Measurements from ENCODE around the gene CALR3.
"Not testable (repeated sequence)": the region's sequence is repeated elsewhere in the genome, so short reads cannot be mapped to it uniquely, and the experiment has no call there.

Gene CALR3, protein sequence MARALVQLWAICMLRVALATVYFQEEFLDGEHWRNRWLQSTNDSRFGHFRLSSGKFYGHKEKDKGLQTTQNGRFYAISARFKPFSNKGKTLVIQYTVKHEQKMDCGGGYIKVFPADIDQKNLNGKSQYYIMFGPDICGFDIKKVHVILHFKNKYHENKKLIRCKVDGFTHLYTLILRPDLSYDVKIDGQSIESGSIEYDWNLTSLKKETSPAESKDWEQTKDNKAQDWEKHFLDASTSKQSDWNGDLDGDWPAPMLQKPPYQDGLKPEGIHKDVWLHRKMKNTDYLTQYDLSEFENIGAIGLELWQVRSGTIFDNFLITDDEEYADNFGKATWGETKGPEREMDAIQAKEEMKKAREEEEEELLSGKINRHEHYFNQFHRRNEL

DNA sequence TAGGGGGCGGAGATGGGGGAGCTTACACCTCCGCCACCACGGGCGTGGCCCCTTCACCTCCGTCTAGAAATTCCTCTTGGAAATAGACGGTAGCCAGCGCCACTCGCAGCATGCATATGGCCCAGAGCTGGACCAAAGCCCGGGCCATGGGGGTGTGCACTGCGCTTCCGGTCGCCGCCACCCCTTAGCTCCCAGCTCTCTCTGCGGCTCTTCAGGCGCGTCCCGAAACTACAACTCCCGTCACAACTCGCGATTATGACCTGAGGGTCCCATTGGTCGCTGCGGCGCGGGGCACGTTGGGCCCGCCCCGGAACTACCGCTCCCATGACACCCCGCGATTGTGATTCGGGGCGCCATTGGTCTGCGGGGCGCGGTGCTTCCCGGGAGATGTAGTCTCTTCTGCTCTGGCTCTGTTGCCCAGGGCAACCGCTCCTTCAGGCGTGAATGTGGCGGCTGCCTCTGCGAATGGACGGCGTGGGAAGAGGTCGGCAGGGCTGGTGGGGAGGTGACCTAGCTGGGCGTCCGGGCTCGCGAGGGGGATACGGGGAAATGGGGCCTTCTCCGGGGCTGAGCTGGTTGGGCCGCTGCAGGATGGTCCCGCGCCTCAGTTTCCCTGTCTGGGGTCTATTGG, at the start of gene CALR3, which contains the start of gene C19orf44:
Gene CALR3 (minus strand): TSS at position 186 of the 631 bp plus-strand sequence. CDS start 38 bp downstream, at position 148.
Gene C19orf44 (plus strand): TSS at position 413 of the 631 bp plus-strand sequence. CDS start 4,399 bp downstream, outside the sequence.
- in situ Hi-C loops (cut with MboI; ENCODE audit: low pct_unique_long_range_greater_than_20kb, low sequenced_read_pairs, unreplicated experiment), result no loop called here
- TF ChIP-seq, protein P1, sequence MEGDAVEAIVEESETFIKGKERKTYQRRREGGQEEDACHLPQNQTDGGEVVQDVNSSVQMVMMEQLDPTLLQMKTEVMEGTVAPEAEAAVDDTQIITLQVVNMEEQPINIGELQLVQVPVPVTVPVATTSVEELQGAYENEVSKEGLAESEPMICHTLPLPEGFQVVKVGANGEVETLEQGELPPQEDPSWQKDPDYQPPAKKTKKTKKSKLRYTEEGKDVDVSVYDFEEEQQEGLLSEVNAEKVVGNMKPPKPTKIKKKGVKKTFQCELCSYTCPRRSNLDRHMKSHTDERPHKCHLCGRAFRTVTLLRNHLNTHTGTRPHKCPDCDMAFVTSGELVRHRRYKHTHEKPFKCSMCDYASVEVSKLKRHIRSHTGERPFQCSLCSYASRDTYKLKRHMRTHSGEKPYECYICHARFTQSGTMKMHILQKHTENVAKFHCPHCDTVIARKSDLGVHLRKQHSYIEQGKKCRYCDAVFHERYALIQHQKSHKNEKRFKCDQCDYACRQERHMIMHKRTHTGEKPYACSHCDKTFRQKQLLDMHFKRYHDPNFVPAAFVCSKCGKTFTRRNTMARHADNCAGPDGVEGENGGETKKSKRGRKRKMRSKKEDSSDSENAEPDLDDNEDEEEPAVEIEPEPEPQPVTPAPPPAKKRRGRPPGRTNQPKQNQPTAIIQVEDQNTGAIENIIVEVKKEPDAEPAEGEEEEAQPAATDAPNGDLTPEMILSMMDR (IDR thresholded peaks at IDR 0.05; ENCODE audit: extremely low read depth, insufficient read depth, missing control alignments), result peak; percentile 18

DNA sequence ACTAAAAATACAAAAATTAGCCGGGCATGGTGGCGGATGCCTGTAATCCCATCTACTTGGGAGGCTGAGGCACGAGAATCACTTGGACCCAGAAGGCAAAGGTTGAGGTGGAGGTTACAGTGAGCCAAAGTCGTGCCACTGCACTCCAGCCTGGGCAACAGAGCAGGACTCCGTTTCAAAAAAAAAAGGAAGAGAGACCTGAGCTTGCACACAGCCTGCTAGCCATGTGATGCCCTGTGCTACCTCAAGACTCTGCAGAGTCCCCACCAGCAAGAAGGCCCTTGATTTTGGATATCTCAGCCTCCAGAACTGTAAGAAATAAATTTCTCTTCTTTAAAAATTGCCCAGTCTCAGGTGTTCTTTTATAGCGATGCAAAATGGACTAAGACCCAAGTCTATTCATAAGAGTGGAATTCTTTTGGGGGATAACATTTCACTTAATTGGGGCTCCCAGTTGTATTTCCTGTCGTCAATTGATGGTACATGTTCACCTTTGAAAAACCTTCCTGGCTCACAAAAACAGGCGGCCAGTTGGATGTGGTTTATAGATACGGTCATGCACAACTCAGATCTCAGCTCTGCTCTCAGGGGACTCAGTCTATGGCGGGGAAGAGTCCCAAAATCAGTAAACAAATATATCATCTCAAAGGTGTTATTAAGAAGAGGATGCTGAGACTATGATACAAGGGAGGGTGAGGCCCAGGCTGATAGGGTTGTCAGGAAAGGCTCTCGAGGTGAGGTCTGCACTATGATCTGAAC, 48.7 kb upstream of the CALR3 start:
- in situ Hi-C loops (cut with MboI; ENCODE audit: low pct_unique_long_range_greater_than_20kb, low sequenced_read_pairs, unreplicated experiment), result no loop called here
- TF ChIP-seq, protein P1 (IDR thresholded peaks at IDR 0.05; ENCODE audit: extremely low read depth, insufficient read depth, missing control alignments), result no peak
- DNase-seq (ENCODE audit: low spot score), result peak; percentile 4

More for the DNA sequence above, at the start of gene CALR3, which contains the start of gene C19orf44:
- peak; percentile 95 for DNase-seq (ENCODE audit: low spot score)

DNA sequence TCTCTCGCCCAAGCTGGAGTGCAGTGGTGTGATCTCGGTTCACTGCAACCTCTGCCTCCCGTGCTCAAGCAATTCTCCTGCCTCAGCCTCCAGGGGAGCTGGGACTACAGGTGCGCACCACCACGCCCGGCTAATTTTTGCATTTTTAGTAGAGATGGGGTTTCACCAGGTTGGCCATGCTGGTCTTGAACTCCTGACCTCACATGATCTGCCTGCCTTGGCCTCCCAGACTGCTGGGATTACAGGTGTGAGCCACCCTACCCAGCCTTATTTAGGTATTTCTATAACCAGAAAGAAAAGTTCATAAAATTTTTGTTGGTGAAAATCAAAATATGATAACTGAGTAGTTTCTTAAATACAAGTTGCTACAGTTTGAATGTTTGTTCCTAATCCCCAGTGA, 47.8 kb upstream of the CALR3 start:
- DNase-seq (ENCODE audit: low spot score); in situ Hi-C loops (cut with MboI; ENCODE audit: low pct_unique_long_range_greater_than_20kb, low sequenced_read_pairs, unreplicated experiment): not testable (repeated sequence)

DNA sequence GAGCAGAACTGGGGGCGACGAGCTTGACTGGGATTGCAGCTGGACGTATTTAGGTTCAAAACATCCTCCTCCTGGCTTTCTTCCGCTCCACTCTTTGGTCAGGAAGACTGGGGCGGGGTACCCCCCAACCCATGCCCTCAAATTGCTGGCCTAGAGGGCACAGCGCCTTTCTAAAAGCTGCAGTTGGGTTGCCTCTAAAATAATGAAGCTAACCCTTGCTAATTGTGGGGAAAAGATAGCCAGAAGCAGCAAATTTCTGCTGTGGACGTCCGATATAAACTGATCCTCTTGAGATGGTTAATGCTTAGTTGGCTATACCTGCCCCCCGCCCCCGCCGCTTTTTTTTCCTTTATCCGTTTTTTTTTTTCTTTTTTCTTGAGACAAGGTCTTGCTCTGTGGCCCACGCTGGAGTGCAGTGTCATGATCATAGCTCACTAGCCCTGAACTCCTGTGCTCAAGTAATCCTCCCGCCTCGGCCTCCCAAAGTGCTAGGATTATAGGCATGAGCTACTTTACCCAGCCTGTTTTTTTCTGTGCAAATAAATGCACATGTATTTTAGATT, 47.0 kb upstream of the CALR3 start:
- DNase-seq (ENCODE audit: low spot score), result no peak
- in situ Hi-C loops (cut with MboI; ENCODE audit: low pct_unique_long_range_greater_than_20kb, low sequenced_read_pairs, unreplicated experiment), result no loop called here
- TF ChIP-seq, protein P1 (IDR thresholded peaks at IDR 0.05; ENCODE audit: extremely low read depth, insufficient read depth, missing control alignments), result no peak

DNA sequence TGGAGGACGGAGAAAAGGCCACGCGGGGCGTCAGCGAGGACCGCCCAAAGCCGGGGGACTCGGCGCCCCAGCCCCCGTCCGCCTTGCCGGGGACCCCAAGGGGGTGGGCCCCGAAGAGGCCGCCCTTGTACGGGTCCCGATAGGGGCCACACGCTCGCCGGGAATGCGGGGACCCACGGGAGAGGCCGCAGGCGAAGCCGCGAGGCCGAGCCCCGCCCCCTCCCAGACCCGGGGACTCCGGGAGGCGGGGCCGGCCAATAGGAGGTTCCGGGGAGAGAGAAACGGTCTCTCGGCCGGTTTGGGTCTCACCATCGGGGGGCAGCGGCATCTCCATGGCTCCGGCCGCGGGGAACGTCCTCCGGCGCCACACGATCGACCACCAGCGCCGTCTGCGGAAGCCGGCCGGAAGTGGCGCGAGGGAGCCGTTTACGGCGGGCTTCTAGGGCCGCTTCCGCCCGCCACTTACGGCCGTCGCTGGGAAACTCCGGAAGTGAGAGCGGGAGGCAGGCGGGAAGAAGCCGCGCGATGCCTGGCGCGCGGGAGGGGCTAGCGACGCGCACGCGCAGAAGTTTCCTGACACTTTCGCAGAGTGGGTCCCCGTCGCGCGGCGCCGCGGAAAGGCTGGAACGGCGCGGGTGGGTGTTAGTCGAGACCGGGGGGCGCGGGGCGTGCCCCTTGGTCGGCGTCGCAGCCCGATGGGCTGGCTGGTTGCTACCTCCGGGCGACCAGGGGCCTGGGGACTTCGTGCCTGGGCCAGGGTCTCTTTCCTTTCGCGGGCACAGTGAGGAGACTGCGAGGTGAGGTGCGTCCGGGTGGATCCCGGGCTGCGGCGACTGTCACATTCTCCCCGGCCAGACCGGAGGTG, 46.3 kb upstream of the CALR3 start, which contains the start of gene CHERP:
Gene CHERP (minus strand): TSS at position 393 of the 865 bp plus-strand sequence. CDS start 59 bp downstream, at position 334.
- in situ Hi-C loops (cut with MboI; ENCODE audit: low pct_unique_long_range_greater_than_20kb, low sequenced_read_pairs, unreplicated experiment), result no loop called here
- TF ChIP-seq, protein P1 (IDR thresholded peaks at IDR 0.05; ENCODE audit: extremely low read depth, insufficient read depth, missing control alignments), result no peak
- DNase-seq (ENCODE audit: low spot score), result peak; percentile 97

DNA sequence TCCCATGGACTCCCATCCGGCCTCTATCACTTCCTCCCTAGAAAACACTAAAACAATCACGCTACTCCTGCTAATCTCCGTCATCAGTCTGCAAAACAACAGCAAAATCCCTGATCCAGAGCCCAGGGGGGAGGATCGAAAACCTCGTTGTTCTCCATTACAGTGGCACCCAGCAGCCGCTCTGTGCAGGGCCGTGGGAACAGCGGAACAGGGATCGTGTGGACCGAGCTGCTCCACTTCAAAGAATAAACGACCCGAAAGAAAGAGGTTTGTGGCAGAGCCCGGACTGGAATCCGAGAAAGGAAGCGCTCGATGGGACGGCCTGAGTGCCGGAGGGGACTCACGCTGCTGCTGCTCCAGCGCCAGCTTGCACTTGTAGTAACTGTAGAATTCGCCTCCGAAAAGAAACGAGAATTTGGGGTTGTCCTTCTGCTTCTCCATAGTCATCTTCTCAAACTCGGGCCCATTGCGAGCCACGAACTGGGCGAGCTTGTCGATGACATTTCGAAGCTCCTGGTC, 45.6 kb upstream of the CALR3 start:
- TF ChIP-seq, protein P1 (IDR thresholded peaks at IDR 0.05; ENCODE audit: extremely low read depth, insufficient read depth, missing control alignments), result no peak
- peak; percentile 26 for DNase-seq (ENCODE audit: low spot score)
- in situ Hi-C loops (cut with MboI; ENCODE audit: low pct_unique_long_range_greater_than_20kb, low sequenced_read_pairs, unreplicated experiment), result no loop called here

Data from GM13977 (cell line).